LNCAP (cell line): ENCODE measurements around the gene TPM4.

Experiments
- TF ChIP-seq, protein P1 (sequence below): fragments of 450-650 bp; IDR thresholded peaks from 2 replicates; pipeline ENCODE4 v1.5.1; 2017; ENCODE audit warnings: mild to moderate bottlenecking

TPM4 gene

DNA sequence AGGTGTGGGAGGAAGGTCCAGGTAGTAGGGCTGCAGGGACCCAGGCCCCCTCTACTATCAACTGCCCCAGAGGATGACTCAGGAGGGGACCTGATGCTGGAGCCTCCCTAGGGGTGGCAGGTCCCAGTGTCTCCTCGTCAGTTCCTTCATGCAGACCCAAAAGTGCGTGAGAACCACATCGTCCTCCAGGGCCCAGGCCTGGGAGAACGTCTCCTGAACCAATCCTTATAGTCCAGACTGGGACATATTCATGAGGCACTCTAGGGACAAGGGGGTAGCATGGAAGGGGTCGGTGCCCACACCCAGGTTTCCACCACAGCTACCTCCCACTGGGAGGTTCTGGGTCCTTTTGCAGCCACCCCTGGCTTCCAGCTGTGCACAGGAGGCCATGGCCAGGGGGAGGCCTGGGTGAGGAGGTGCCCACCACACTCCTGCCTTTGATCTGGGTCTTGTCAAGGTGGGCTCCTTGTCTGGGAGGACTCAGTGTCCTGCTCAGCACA, 38.0 kb upstream of the TPM4 start:
- TF ChIP-seq, protein P1, sequence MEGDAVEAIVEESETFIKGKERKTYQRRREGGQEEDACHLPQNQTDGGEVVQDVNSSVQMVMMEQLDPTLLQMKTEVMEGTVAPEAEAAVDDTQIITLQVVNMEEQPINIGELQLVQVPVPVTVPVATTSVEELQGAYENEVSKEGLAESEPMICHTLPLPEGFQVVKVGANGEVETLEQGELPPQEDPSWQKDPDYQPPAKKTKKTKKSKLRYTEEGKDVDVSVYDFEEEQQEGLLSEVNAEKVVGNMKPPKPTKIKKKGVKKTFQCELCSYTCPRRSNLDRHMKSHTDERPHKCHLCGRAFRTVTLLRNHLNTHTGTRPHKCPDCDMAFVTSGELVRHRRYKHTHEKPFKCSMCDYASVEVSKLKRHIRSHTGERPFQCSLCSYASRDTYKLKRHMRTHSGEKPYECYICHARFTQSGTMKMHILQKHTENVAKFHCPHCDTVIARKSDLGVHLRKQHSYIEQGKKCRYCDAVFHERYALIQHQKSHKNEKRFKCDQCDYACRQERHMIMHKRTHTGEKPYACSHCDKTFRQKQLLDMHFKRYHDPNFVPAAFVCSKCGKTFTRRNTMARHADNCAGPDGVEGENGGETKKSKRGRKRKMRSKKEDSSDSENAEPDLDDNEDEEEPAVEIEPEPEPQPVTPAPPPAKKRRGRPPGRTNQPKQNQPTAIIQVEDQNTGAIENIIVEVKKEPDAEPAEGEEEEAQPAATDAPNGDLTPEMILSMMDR, result no peak

- TF ChIP-seq, protein P1, result no peak
Measured at GRCh38 chr19:16039081-16039480, 37.2 kb upstream of the TPM4 start.

DNA sequence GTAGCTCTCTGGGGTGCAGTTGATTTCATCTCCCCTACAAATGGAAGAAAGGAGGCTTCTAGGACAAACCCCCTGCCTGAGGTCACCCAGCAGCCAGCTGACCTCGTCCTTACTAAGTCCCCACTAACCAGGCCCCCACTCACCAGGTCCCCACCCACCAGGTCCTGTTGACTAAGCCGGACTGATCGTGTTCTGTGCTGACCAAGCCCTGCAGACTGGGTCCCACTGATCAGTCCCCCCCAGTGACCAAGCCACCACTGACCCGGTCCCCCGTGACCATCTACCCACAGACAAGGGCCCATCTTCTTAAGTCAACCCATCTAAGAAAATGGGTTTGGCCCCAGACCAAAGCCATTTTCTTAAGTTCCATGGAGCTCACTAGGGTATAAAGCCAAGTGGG, 36.8 kb upstream of the TPM4 start:
- TF ChIP-seq, protein P1, result no peak

- TF ChIP-seq, protein P1, result no peak
Measured at GRCh38 chr19:16040642-16041041, 35.7 kb upstream of the TPM4 start.

DNA sequence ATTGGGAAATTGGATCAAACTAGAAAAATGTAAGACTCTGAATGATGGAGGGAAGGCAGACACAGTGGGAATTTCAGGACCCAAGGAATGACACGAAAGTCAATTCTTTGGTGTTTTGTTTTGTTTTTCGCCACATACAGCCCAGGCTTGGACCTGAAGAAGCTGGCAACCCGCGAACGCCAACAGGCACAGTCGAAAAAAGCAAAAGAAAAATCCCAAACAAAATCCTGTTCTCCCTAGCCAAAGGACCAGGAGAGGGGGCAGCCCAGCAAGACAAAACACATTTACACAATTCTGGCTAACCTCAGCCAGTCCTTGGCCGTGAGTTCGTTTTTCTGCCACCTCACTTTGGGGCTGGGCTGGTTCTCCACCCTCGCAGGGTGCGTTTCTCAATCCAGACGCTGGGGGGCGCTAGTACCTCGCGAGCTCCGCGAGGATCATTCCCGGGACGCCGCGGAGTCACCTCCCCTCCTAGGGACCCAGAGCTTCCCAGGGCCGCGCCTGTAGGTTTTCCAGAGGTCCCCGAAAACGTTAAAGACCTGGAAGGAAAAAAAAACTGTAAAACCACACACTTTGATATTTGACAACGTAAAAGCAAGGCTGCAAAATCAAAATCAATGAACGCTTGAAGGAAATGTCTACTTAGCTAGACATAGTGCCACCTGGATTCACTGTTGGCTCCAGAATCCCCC, 34.9 kb upstream of the TPM4 start:
- TF ChIP-seq, protein P1, result peak; percentile 97

DNA sequence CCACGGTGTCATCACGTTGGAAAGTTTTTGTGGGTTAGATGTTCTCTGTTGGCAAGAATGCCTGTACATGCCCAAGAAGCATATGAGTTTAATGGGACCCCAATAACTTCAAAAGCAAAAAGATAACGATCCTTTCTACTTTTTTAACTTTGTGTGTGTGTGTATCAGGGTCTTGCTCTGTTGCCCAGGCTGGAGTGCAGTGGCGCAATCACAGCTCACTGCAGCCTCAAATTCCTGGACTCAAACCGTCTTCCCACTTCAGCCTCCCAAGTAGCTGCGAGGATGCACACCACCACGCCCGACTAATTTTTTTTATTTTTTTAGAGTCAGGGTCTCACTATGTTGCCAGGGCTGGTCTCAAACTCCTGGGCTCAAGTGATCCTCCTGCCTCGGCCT, 34.3 kb upstream of the TPM4 start:
- TF ChIP-seq, protein P1, result no peak

DNA sequence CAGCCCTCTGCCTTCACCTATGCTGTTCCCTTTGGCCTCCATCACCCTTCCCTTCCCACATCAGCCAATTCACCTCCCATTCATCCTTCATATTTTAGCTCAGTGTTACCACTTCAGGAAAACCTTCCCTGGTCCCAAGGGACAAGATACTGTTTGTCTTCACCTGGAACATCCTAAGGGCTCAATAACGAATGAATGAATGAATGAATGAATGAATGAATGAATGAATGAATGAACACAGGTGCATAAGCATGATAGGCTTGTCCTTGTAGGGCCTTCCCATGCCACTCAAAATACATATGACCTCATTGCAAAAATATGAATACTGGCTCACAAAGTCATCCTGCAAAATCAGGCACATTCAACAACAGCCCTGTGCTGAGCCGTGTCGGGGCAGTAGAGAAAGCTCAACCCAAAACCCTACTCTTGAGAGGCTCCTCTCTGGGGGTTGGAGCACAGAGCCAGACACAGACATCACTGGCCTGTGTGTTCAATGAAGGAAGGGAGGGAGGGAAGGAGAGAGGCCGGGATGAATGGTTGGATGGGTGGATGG, 33.7 kb upstream of the TPM4 start:
- TF ChIP-seq, protein P1, result no peak
